Ovary (tissue), 9 donors: ENCODE data around the gene DONSON. TPM values are rescaled to one million over a fixed set of nuclear protein-coding genes. Genes with fewer than 3 reads are reported as not detected.

Source experiments
- DNase-seq, 5 donors: peaks; one replicate each; pipeline ENCODE4 v3.0.0-alpha.2; 2019 to 2020
- H3K27ac ChIP-seq, 2 donors: fragments of 200-600 bp; one replicate each; pipeline versions ENCODE4 v1.5.1 to v1.8.0; 2019 to 2022
- H3K27me3 ChIP-seq: fragments of 200-600 bp; one replicate; pipeline ENCODE4 v1.8.0; 2022
- H3K36me3 ChIP-seq: fragments of 200-600 bp; sonication (generic); one replicate; pipeline ENCODE4 v1.5.1; 2019
- H3K4me1 ChIP-seq: one replicate; pipeline ENCODE4 v1.8.1; 2013; ENCODE audit warnings: mild to moderate bottlenecking, moderate library complexity; ENCODE audit not compliant: insufficient read depth
- H3K4me3 ChIP-seq: fragments of 200-600 bp; sonication (generic); one replicate; pipeline ENCODE4 v1.5.1; 2017
- H3K9me3 ChIP-seq, 2 donors: fragments of 200-600 bp in 1 of 2; sonication (generic) in 1 of 2; one replicate each; pipeline versions ENCODE4 v1.5.1 to v1.8.1; 2013 to 2019; ENCODE audit warnings: mild to moderate bottlenecking in 1 of 2, moderate library complexity in 1 of 2
- EP300 ChIP-seq: sonication (generic); formaldehyde crosslinking; IDR thresholded peaks from one replicate; pipeline ENCODE4 v1.6.1; 2017; ENCODE audit warnings: antibody characterized with exemption
- POLR2A ChIP-seq: fragments of 450-650 bp; IDR thresholded peaks from one replicate; pipeline ENCODE4 v1.6.1; 2017; ENCODE audit warnings: antibody characterized with exemption, mild to moderate bottlenecking, moderate library complexity
- WGBS, 3 donors: extraction: QIAGEN DNeasy Blood & Tissue Kit in 1 of 3; methylation state at CpG; one replicate each; pipeline versions ENCODE4 v1.1.5 to v1.1.7; 2013 to 2017; 5-methylcytosine and 5-hydroxymethylcytosine counted together
- intact Hi-C, 4 donors: fragments of 100-400 bp; cut with DNase I; formaldehyde crosslinking; loops; one replicate each; pipeline versions ENCODE4 v1.11.0 to v1.15.1; 2022 to 2023
- polyA plus RNA-seq, 2 donors: library from polyadenylated mRNA; stranded (reverse); fragments of 200-250 nt in 1 of 2; fragments of 350-450 nt in 1 of 2; fragmentation: Illumina TruSeq in 1 of 2; extraction: RNeasy Lipid Tissue Mini Kit (QIAGEN cat#74804) in 1 of 2; gene quantifications; one replicate each; pipeline ENCODE4 v1.2.3, GENCODE V29; 2013 to 2014
- total RNA-seq, 7 donors: library from RNA; depleted of rRNA in 2 of 7; stranded (reverse); fragments of >200 nt in 2 of 7; fragmentation: NEBNext Ultra II Directional in 3 of 7; extraction: Animal tissue kit (Norgen Biotek cat#: 25700) in 3 of 7; gene quantifications; one replicate each; pipeline versions ENCODE4 v1.1.0 to v1.2.4, GENCODE V29; 2016 to 2023
- TF ChIP-seq, protein P1 (sequence below), 3 donors: fragments of 450-650 bp in 2 of 3; fragments of 200-600 bp in 1 of 3; IDR thresholded peaks; one replicate each; pipeline versions ENCODE4 v1.5.1 to v1.8.0; 2016 to 2022; ENCODE audit warnings: antibody characterized with exemption in 3 of 3, mild to moderate bottlenecking in 1 of 3
- donor health status: DM: no; HTN: no; CAD: no; lungs with moderate emphysema.
- donor health status: DM: no; HTN: no; CAD: no.
- donor health status: Bipolar disorder and iron deficiency.
- donor health status: DM: yes; HTN: yes; CAD: no.
- donor health status: DM: no; HTN: no; CAD: no.
- donor health status: DM: yes; HTN: yes; CAD: no.

Gene DONSON
- total and polyA plus RNA-seq, 9 donors: 5.1 to 14.1 (median 10.3) TPM

DNA sequence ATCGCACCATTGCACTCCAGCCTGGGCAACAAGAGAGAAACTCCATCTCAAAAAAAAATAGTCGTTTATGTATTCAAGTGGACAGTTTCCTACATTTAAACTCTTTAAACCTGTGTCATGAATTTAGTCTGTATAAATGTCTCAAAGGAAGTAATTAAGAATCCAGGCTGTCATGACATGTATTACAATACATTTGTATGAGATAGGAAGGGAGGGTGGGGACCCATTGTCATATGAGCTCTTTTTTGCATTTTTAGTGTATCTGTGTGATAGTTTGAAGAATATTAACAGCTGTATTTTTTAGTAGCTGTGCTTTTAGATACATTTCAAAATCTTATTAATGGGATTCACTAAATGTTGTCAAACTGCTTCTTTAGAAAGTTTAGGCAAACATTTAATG, 20.0 kb downstream of the DONSON start:
- no peaks in the 10 kb centered on the region for H3K36me3 ChIP-seq
- 79 to 85% (median 79%) methylated on average over 2 of the region's 2 CpGs for WGBS, 3 donors
- no peaks in the 10 kb centered on the region for H3K9me3 ChIP-seq
- no peak for DNase-seq
- peaks cover 1% of the 10 kb centered on the region for H3K4me1 ChIP-seq
- no peak overlapping the region for H3K4me3 ChIP-seq
- no peak overlapping the region for H3K27ac ChIP-seq
- intact Hi-C loops: no loop called here
- TF ChIP-seq, protein P1, sequence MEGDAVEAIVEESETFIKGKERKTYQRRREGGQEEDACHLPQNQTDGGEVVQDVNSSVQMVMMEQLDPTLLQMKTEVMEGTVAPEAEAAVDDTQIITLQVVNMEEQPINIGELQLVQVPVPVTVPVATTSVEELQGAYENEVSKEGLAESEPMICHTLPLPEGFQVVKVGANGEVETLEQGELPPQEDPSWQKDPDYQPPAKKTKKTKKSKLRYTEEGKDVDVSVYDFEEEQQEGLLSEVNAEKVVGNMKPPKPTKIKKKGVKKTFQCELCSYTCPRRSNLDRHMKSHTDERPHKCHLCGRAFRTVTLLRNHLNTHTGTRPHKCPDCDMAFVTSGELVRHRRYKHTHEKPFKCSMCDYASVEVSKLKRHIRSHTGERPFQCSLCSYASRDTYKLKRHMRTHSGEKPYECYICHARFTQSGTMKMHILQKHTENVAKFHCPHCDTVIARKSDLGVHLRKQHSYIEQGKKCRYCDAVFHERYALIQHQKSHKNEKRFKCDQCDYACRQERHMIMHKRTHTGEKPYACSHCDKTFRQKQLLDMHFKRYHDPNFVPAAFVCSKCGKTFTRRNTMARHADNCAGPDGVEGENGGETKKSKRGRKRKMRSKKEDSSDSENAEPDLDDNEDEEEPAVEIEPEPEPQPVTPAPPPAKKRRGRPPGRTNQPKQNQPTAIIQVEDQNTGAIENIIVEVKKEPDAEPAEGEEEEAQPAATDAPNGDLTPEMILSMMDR (IDR thresholded peaks at IDR 0.05): no peak
- TF ChIP-seq POLR2A (no peak), EP300 (no peak)
- H3K27me3 ChIP-seq: no peaks in the 10 kb centered on the region

- DNase-seq: no peak
- Histone ChIP-seq H3K9me3 (no peaks in the 10 kb centered on the region), H3K4me3 (no peak overlapping the region), H3K4me1 (peaks cover 1% of the 10 kb centered on the region), H3K27me3 (no peaks in the 10 kb centered on the region), H3K27ac (no peak overlapping the region), H3K36me3 (no peaks in the 10 kb centered on the region)
- WGBS, 3 donors: 61 to 76% (median 68%) methylated on average over 6 of the region's 6 CpGs
- intact Hi-C loops: no loop called here
- TF ChIP-seq EP300 (no peak), POLR2A (no peak)
- TF ChIP-seq, protein P1 (IDR thresholded peaks at IDR 0.05): no peak
These were observed 20.6 kb downstream of the DONSON start for GRCh38 chr21:33567914-33568313.

GRCh38 chr21:33566514-33566913, 22.0 kb downstream of the DONSON start:
- TF ChIP-seq EP300 (no peak), POLR2A (no peak)
- TF ChIP-seq, protein P1 (IDR thresholded peaks at IDR 0.05): no peak
- Histone ChIP-seq H3K27ac (no peak overlapping the region), H3K4me3 (no peak overlapping the region), H3K36me3 (no peaks in the 10 kb centered on the region), H3K4me1 (no peaks in the 10 kb centered on the region), H3K9me3 (no peaks in the 10 kb centered on the region), H3K27me3 (no peaks in the 10 kb centered on the region)
- 96 to 100% (median 98%) methylated on average over 2 of the region's 2 CpGs for WGBS, 3 donors
- no peak for DNase-seq
- intact Hi-C loops: no loop called here

GRCh38 chr21:33562389-33562788, 26.1 kb downstream of the DONSON start:
- Histone ChIP-seq H3K4me3 (no peak overlapping the region), H3K4me1 (peaks cover 1% of the 10 kb centered on the region), H3K9me3 (no peaks in the 10 kb centered on the region), H3K27me3 (no peaks in the 10 kb centered on the region), H3K27ac (no peak overlapping the region), H3K36me3 (no peaks in the 10 kb centered on the region)
- WGBS, 3 donors: 97 to 100% (median 99%) methylated on average over 2 of the region's 2 CpGs
- intact Hi-C loops: no loop called here
- no peak for DNase-seq
- TF ChIP-seq EP300 (no peak), POLR2A (no peak)
- TF ChIP-seq, protein P1 (IDR thresholded peaks at IDR 0.05): no peak
